Chondrocyte (in vitro differentiated cells): Measurements from ENCODE around the gene PPP2R2D. TPM values are rescaled to one million over a fixed set of nuclear protein-coding genes. Genes with fewer than 3 reads are reported as not detected.
"Not testable (repeated sequence)": the region's sequence is repeated elsewhere in the genome, so short reads cannot be mapped to it uniquely, and the experiment has no call there.

ENCODE experiments used
- DNase-seq: peaks from one replicate; pipeline ENCODE4 v3.0.0; 2021; ENCODE audit warnings: mixed read lengths, low spot score
- H3K27ac Mint-ChIP-seq: one replicate; pipeline ENCODE4 v1.8.0; 2021; ENCODE audit warnings: mild to moderate bottlenecking, moderate library complexity, mixed read lengths; ENCODE audit not compliant: unreplicated experiment
- H3K27me3 Mint-ChIP-seq: 2 replicates; pipeline ENCODE4 v1.8.0; 2021; ENCODE audit warnings: low read depth, mixed read lengths
- H3K36me3 Mint-ChIP-seq: 2 replicates; pipeline ENCODE4 v1.8.0; 2021; ENCODE audit warnings: low read depth, mixed read lengths
- H3K4me1 Mint-ChIP-seq: 2 replicates; pipeline ENCODE4 v1.8.0; 2021; ENCODE audit warnings: low read depth, mild to moderate bottlenecking, mixed read lengths
- H3K4me3 Mint-ChIP-seq: one replicate; pipeline ENCODE4 v1.8.0; 2021; ENCODE audit warnings: mild to moderate bottlenecking, moderate library complexity, mixed read lengths; ENCODE audit not compliant: unreplicated experiment
- H3K9me3 Mint-ChIP-seq: 2 replicates; pipeline ENCODE4 v1.8.0; 2021; ENCODE audit warnings: low read depth, mixed read lengths
- total RNA-seq: library from RNA; stranded (reverse); gene quantifications from 3 replicates; pipeline ENCODE4 v1.2.1, GENCODE V29; 2021
- TF ChIP-seq, protein P1 (sequence below): fragments of 200-600 bp; sonication (generic); IDR thresholded peaks from 2 replicates; pipeline ENCODE4 v1.5.0; 2021; ENCODE audit warnings: antibody characterized with exemption, mild to moderate bottlenecking, moderate library complexity

PPP2R2D gene
- total RNA-seq, 1 donor from 2014 or later: 24.3 TPM

DNA sequence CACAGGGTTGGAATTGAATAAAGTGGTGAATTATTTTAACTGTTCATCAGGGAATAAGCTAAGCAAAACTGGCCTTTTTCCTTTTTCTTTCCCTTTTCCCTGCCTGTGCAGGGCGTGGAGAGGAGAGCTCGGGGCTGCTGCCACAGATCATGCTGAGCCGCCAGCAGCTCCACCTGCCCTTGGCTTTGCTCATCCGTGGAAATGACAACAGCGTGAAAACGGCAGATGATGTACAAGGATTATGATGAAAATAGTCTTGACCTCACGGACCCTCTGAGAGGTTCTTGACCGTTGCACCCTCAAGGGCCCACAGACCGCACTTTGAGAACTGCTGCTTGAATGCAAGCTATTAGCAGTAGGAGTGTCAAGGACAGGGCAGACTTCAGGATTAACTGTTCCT, 10.6 kb downstream of the PPP2R2D start:
- TF ChIP-seq, protein P1, sequence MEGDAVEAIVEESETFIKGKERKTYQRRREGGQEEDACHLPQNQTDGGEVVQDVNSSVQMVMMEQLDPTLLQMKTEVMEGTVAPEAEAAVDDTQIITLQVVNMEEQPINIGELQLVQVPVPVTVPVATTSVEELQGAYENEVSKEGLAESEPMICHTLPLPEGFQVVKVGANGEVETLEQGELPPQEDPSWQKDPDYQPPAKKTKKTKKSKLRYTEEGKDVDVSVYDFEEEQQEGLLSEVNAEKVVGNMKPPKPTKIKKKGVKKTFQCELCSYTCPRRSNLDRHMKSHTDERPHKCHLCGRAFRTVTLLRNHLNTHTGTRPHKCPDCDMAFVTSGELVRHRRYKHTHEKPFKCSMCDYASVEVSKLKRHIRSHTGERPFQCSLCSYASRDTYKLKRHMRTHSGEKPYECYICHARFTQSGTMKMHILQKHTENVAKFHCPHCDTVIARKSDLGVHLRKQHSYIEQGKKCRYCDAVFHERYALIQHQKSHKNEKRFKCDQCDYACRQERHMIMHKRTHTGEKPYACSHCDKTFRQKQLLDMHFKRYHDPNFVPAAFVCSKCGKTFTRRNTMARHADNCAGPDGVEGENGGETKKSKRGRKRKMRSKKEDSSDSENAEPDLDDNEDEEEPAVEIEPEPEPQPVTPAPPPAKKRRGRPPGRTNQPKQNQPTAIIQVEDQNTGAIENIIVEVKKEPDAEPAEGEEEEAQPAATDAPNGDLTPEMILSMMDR: no peak

DNA sequence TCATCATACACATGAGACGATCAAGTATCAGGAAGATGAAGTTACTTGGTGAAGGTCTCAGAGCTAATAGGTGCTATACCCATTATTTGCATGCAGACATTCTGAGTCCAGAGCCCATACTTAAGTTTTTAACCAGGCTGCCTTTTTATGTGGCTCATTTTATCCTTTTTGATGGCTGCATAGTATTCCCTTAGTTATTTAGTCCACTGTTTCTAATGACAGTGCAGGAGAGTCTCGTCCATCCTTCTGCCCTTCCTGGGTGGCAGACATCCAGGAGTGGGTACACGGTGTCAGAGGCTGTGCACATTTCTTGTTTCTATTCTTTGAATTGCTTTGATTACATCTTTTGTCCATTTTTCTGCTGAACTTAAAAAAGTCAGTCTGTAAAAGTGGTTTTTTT, 11.8 kb downstream of the PPP2R2D start:
- no peaks in the 10 kb centered on the region for H3K9me3 Mint-ChIP-seq
- H3K27ac Mint-ChIP-seq: no peak overlapping the region
- peaks cover 2% of the 10 kb centered on the region for H3K36me3 Mint-ChIP-seq
- no peak for DNase-seq
- no peak overlapping the region for H3K4me3 Mint-ChIP-seq
- TF ChIP-seq, protein P1: no peak
- no peaks in the 10 kb centered on the region for H3K27me3 Mint-ChIP-seq
- H3K4me1 Mint-ChIP-seq: peaks cover 19% of the 10 kb centered on the region

More for the DNA sequence above, 10.6 kb downstream of the PPP2R2D start:
- Mint-ChIP-seq H3K9me3 (no peaks in the 10 kb centered on the region), H3K4me3 (no peak overlapping the region), H3K4me1 (peaks cover 20% of the 10 kb centered on the region), H3K27me3 (no peaks in the 10 kb centered on the region), H3K36me3 (peaks cover 2% of the 10 kb centered on the region), H3K27ac (no peak overlapping the region)
- DNase-seq: no peak

- H3K27ac Mint-ChIP-seq: no peak overlapping the region
- H3K4me1 Mint-ChIP-seq: peaks cover 7% of the 10 kb centered on the region
- peak; percentile 24 for DNase-seq
- peaks cover 2% of the 10 kb centered on the region for H3K36me3 Mint-ChIP-seq
- H3K27me3 Mint-ChIP-seq: no peaks in the 10 kb centered on the region
- TF ChIP-seq, protein P1: no peak
- H3K4me3 Mint-ChIP-seq: no peak overlapping the region
- H3K9me3 Mint-ChIP-seq: no peaks in the 10 kb centered on the region
These were observed 14.7 kb downstream of the PPP2R2D start for GRCh38 chr10:131915484-131915883.

DNA sequence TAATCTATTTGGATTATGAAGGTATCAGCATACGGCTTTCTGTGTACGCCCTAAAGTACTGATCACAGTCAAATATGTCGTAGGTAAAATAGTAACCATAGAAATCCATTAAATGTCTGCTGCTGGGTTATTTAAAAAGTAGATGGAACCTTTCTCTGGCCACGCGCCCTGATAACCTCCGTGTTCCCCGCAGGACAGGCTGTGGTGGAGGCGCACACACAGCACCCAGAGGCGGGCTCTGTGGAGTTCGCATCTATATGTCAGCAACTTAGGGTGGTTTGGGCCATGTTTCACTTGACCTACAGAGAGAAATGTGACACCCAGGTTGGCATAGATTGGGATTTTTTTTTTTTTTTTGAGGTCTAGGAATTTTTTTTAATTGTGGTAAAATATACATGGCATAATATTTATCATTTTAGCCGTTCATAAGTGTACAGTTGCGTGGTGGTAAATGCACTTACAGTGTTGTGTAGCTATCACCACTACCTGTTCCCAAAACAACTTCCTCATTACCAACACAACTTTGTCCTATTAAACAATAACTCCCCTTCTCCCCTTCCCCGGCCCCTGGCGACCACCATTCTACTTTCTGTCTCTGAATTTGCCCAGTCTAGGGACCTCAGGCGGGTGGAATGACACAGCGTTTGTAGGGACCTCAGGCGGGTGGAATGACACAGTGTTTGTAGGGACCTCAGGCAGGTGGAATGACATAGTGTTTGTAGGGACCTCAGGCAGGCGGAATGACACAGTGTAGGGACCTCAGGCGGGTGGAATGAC, 15.4 kb downstream of the PPP2R2D start:
- no peak overlapping the region for H3K4me3 Mint-ChIP-seq
- peaks cover 2% of the 10 kb centered on the region for H3K36me3 Mint-ChIP-seq
- no peaks in the 10 kb centered on the region for H3K9me3 Mint-ChIP-seq
- no peak overlapping the region for H3K27ac Mint-ChIP-seq
- H3K4me1 Mint-ChIP-seq: peaks cover 12% of the 10 kb centered on the region
- no peaks in the 10 kb centered on the region for H3K27me3 Mint-ChIP-seq
- DNase-seq: no peak
- TF ChIP-seq, protein P1: no peak

DNA sequence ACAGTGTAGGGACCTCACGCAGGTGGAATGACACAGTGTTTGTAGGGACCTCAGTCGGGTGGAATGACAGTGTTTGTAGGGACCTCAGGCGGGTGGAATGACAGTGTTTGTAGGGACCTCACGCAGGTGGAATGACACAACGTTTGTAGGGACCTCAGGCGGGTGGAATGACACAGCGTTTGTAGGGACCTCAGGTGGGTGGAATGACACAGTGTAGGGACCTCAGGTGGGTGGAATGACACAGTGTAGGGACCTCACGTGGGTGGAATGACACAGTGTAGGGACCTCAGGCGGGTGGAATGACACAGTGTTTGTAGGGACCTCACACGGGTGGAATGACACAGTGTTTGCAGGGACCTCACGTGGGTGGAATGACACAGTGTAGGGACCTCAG, 16.0 kb downstream of the PPP2R2D start:
- H3K27me3 Mint-ChIP-seq, H3K4me3 Mint-ChIP-seq, H3K36me3 Mint-ChIP-seq, H3K9me3 Mint-ChIP-seq, DNase-seq, H3K27ac Mint-ChIP-seq: not testable (repeated sequence)
- peaks cover 16% of the 10 kb centered on the region for H3K4me1 Mint-ChIP-seq

DNA sequence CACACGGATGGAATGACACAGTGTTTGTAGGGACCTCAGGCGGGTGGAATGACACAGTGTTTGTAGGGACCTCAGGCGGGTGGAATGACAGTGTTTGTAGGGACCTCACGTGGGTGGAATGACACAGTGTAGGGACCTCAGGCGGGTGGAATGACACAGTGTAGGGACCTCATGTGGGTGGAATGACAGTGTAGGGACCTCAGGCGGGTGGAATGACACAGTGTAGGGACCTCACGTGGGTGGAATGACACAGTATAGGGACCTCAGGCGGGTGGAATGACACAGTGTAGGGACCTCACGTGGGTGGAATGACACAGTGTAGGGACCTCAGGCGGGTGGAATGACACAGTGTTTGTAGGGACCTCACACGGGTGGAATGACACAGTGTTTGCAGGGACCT, 16.7 kb downstream of the PPP2R2D start:
- not testable (repeated sequence) for H3K4me3 Mint-ChIP-seq, H3K27me3 Mint-ChIP-seq, H3K9me3 Mint-ChIP-seq, H3K27ac Mint-ChIP-seq, H3K36me3 Mint-ChIP-seq, DNase-seq
- H3K4me1 Mint-ChIP-seq: peaks cover 16% of the 10 kb centered on the region

DNA sequence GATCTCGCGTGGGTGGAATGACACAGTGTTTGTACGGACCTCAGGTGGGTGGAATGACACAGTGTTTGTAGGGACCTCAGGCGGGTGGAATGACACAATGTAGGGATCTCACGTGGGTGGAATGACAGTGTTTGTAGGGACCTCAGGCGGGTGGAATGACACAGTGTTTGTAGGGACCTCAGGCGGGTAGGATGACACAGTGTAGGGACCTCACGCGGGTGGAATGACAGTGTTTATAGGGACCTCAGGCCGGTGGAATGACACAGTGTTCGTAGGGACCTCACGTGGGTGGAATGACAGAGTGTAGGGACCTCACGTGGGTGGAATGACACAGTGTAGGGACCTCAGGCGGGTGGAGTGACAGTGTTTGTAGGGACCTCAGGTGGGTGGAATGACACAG, 18.7 kb downstream of the PPP2R2D start:
- peaks cover 17% of the 10 kb centered on the region for H3K4me1 Mint-ChIP-seq
- H3K27ac Mint-ChIP-seq, H3K9me3 Mint-ChIP-seq, H3K27me3 Mint-ChIP-seq, DNase-seq, H3K36me3 Mint-ChIP-seq, H3K4me3 Mint-ChIP-seq: not testable (repeated sequence)
